A673 (cell line): ENCODE data around the gene SH3BP2. TPM values are rescaled to one million over a fixed set of nuclear protein-coding genes. Genes with fewer than 3 reads are reported as not detected.

Experiments
- BruUV-seq: library from RNA; stranded (reverse); fragments of 400-500 nt; replicated peaks from 2 replicates; lab custom pipeline; 2021; lab: Mats Ljungman, UMichigan
- CTCF ChIA-PET: fragments of 300-600 bp; sonication (Branson Sonifier 250); formaldehyde crosslinking; loops from one replicate; lab custom pipeline; 2022; ENCODE audit warnings: antibody characterized with exemption; lab: Charles Lee
- POLR2A ChIA-PET: fragments of 300-600 bp; sonication (Branson Sonifier 250); formaldehyde crosslinking; loops from one replicate; lab custom pipeline; 2022; ENCODE audit warnings: antibody characterized with exemption; ENCODE audit not compliant: low non-redundant PET; lab: Charles Lee
- DNase-seq: peaks from one replicate; pipeline ENCODE4 v3.0.0-alpha.2; 2015; ENCODE audit warnings: low spot score
- H3K27ac ChIP-seq: fragments of 200-600 bp; sonication (generic); 2 replicates; pipeline ENCODE4 v1.5.1; 2016; ENCODE audit warnings: mixed run types, low read depth, mild to moderate bottlenecking, mixed read lengths, antibody characterized with exemption, low read length; ENCODE audit not compliant: poor library complexity, severe bottlenecking
- H3K27me3 ChIP-seq: fragments of 200-600 bp; sonication (generic); replicated peaks from 2 replicates; pipeline ENCODE4 v1.6.1; 2017; ENCODE audit warnings: mixed run types, low read depth, mild to moderate bottlenecking, mixed read lengths, antibody characterized with exemption, low read length; ENCODE audit not compliant: insufficient read depth, poor library complexity
- H3K36me3 ChIP-seq: fragments of 200-600 bp; sonication (generic); 2 replicates; pipeline ENCODE4 v1.6.1; 2016; ENCODE audit warnings: mixed run types, mild to moderate bottlenecking, mixed read lengths, antibody characterized with exemption, low read length; ENCODE audit not compliant: insufficient read depth, poor library complexity, severe bottlenecking
- H3K4me1 ChIP-seq: fragments of 200-600 bp; sonication (generic); 2 replicates; pipeline ENCODE4 v1.6.1; 2017; ENCODE audit warnings: mixed run types, mild to moderate bottlenecking, mixed read lengths, antibody characterized with exemption, low read length; ENCODE audit not compliant: insufficient read depth, poor library complexity, severe bottlenecking
- H3K4me3 ChIP-seq: fragments of 200-600 bp; sonication (generic); 2 replicates; pipeline ENCODE4 v1.5.1; 2016; ENCODE audit warnings: low read depth, mixed run types, mild to moderate bottlenecking, mixed read lengths, low read length; ENCODE audit not compliant: poor library complexity, severe bottlenecking
- H3K9me3 ChIP-seq: fragments of 200-600 bp; sonication (generic); 2 replicates; pipeline ENCODE4 v1.6.1; 2016; ENCODE audit warnings: mixed run types, low read depth, mild to moderate bottlenecking, mixed read lengths, antibody characterized with exemption, low read length; ENCODE audit not compliant: poor library complexity, severe bottlenecking
- CTCF ChIP-seq: fragments of 300-800, 200-600 bp; sonication (generic); conservative IDR thresholded peaks from 2 replicates; pipeline ENCODE4 v1.5.1; 2017; ENCODE audit warnings: low read depth, mild to moderate bottlenecking, antibody characterized with exemption, low read length, moderate library complexity, mixed read lengths
- EZH2 ChIP-seq: fragments of 200-600 bp; sonication (generic); IDR thresholded peaks from 2 replicates; pipeline ENCODE4 v1.6.1; 2017; ENCODE audit warnings: borderline replicate concordance, low read depth, mild to moderate bottlenecking, mixed read lengths, antibody characterized with exemption, low read length; ENCODE audit not compliant: poor library complexity, severe bottlenecking
- intact Hi-C: fragments of 100-400 bp; cut with micrococcal nuclease; formaldehyde crosslinking; loops from one replicate; pipeline ENCODE4 v1.10.0; 2022; ENCODE audit not compliant: unreplicated experiment
- total RNA-seq: library from RNA; stranded (reverse); gene quantifications from 2 replicates; pipeline ENCODE4 v1.2.3, GENCODE V29; 2021

SH3BP2 gene
- total RNA-seq, 1 experiment from 2014 or later: 34.4 TPM

- Histone ChIP-seq H3K9me3 (no peaks in the 10 kb centered on the region), H3K27me3 (no peaks in the 10 kb centered on the region), H3K36me3 (no peaks in the 10 kb centered on the region), H3K4me3 (peak overlapping the region; percentile 95), H3K27ac (peak overlapping the region; percentile 93), H3K4me1 (peaks cover 10% of the 10 kb centered on the region)
- no peak for TF ChIP-seq EZH2
- TF ChIP-seq CTCF: no peak
- DNase-seq: no peak
- intact Hi-C loops: no loop called here
- CTCF ChIA-PET: no interaction called here
- POLR2A ChIA-PET: no interaction called here
- BruUV-seq: no TSS peak
These were observed 51.2 kb downstream of the SH3BP2 start for GRCh38 chr4:2843941-2844584.

GRCh38 chr4:2846172-2846571 is 53.3 kb downstream of the SH3BP2 start:
- TF ChIP-seq EZH2 (no peak), CTCF (no peak)
- Histone ChIP-seq H3K36me3 (no peaks in the 10 kb centered on the region), H3K9me3 (no peaks in the 10 kb centered on the region), H3K27me3 (no peaks in the 10 kb centered on the region), H3K4me3 (no peak overlapping the region), H3K27ac (no peak overlapping the region), H3K4me1 (peaks cover 19% of the 10 kb centered on the region)
- ChIA-PET CTCF (no interaction called here), POLR2A (interaction anchor here (0.6 kb wide), 1 partner anchor 34 kb away, joined by 4 read pairs; no protein-coding TSS in a partner anchor)
- BruUV-seq: no TSS peak
- no peak for DNase-seq
- intact Hi-C loops: no loop called here

- H3K27me3 ChIP-seq: no peaks in the 10 kb centered on the region
- H3K4me3 ChIP-seq: no peak overlapping the region
- DNase-seq: no peak
- peaks cover 19% of the 10 kb centered on the region for H3K4me1 ChIP-seq
- TF ChIP-seq EZH2 (no peak), CTCF (no peak)
- ChIA-PET CTCF (no interaction called here), POLR2A (no interaction called here)
- no peaks in the 10 kb centered on the region for H3K9me3 ChIP-seq
- no peaks in the 10 kb centered on the region for H3K36me3 ChIP-seq
- no TSS peak for BruUV-seq
- intact Hi-C loops: no loop called here
- H3K27ac ChIP-seq: no peak overlapping the region
These were observed 54.5 kb downstream of the SH3BP2 start for GRCh38 chr4:2847302-2847871.
